Endothelial cell of umbilical vein (primary cell): Measurements from ENCODE around the gene RELT. TPM values are rescaled to one million over a fixed set of nuclear protein-coding genes. Genes with fewer than 3 reads are reported as not detected.
A peak's percentile ranks its signal among the peaks of the same experiment; 100 is the strongest.

Experiments
- Bru-seq: library from RNA; stranded (reverse); fragments of 400-500 nt; gene quantifications from one replicate; lab custom pipeline; 2021; lab: Mats Ljungman, UMichigan
- BruChase-seq, 2 experiments: library from RNA; stranded (reverse); fragments of 400-500 nt; gene quantifications; one replicate each; lab custom pipeline; 2021; lab: Mats Ljungman, UMichigan
- BruUV-seq: library from RNA; stranded (reverse); fragments of 400-500 nt; replicated peaks from 2 replicates; lab custom pipeline; 2021; lab: Mats Ljungman, UMichigan
- CTCF ChIA-PET: fragments of 300-600, 350-600 bp; sonication (Branson Sonifier 250); formaldehyde crosslinking; loops from one replicate; lab custom pipeline; 2021; ENCODE audit warnings: antibody characterized with exemption, inconsistent platforms; lab: Charles Lee
- POLR2A ChIA-PET: fragments of 300-600, 350-600 bp; sonication (Branson Sonifier 250); formaldehyde crosslinking; loops from one replicate; lab custom pipeline; 2021; ENCODE audit warnings: antibody characterized with exemption, inconsistent platforms; lab: Charles Lee
- DNase-seq: peaks from one replicate; pipeline ENCODE4 v3.0.0-alpha.2; 2011; ENCODE audit warnings: low read depth, low spot score
- FAIRE-seq: peaks from 2 replicates; lab custom pipeline; 2011; peaks lifted over from hg19 to GRCh38; lab: Jason Lieb, UNC
- H2AFZ ChIP-seq: 2 replicates; pipeline ENCODE4 v1.6.0; 2012; ENCODE audit warnings: low read depth, low read length, control low read depth, inconsistent platforms
- H3K27ac ChIP-seq: 2 replicates; pipeline ENCODE4 v1.5.1; 2011; ENCODE audit warnings: low read depth, mild to moderate bottlenecking, control low read depth, low read length, moderate library complexity; ENCODE audit not compliant: insufficient read depth
- H3K27me3 ChIP-seq, 2 experiments: 2 replicates each; pipeline versions ENCODE4 v1.6.0 to v1.6.1; 2011; ENCODE audit warnings: low read length in 2 of 2, mixed read lengths in 1 of 2; ENCODE audit not compliant: control insufficient read depth in 2 of 2, insufficient read depth in 2 of 2
- H3K36me3 ChIP-seq, 2 experiments: 2 replicates in 1 of 2; 3 replicates in 1 of 2; pipeline ENCODE4 v1.5.1; 2011; ENCODE audit warnings: low read length in 2 of 2, mild to moderate bottlenecking in 1 of 2, moderate library complexity in 1 of 2; ENCODE audit not compliant: control insufficient read depth in 2 of 2, insufficient read depth in 2 of 2; ENCODE audit errors: extremely low read depth in 1 of 2
- H3K4me1 ChIP-seq: 3 replicates; pipeline ENCODE4 v1.5.1; 2011; ENCODE audit warnings: mild to moderate bottlenecking, low read length; ENCODE audit not compliant: control insufficient read depth, insufficient read depth; ENCODE audit errors: extremely low read depth
- H3K4me2 ChIP-seq: 2 replicates; pipeline ENCODE4 v1.6.1; 2011; ENCODE audit warnings: low read length, control low read depth, mixed read lengths; ENCODE audit not compliant: insufficient read depth
- H3K4me3 ChIP-seq, 3 experiments: fragments of 200-600 bp in 1 of 3; sonication (generic), shearing (Covaris generic) in 1 of 3; replicated peaks in 1 of 3; 2 replicates each; pipeline ENCODE4 v1.5.1; 2011 to 2016; ENCODE audit warnings: control low read depth in 3 of 3, low read length in 3 of 3, mild to moderate bottlenecking in 2 of 3, inconsistent platforms in 1 of 3, low read depth in 1 of 3, moderate library complexity in 1 of 3; ENCODE audit not compliant: insufficient read depth in 1 of 3
- H3K79me2 ChIP-seq: 2 replicates; pipeline ENCODE4 v1.6.0; 2012; ENCODE audit warnings: low read length, inconsistent platforms; ENCODE audit not compliant: control insufficient read depth, insufficient read depth
- H3K9ac ChIP-seq: replicated peaks from 2 replicates; pipeline ENCODE3; 2011; ENCODE audit warnings: low read length, control low read depth; ENCODE audit not compliant: insufficient read depth; ENCODE audit errors: extremely low read depth
- H3K9me1 ChIP-seq: replicated peaks from 3 replicates; pipeline ENCODE4 v1.6.0; 2011; ENCODE audit warnings: mild to moderate bottlenecking, low read length; ENCODE audit not compliant: control insufficient read depth, insufficient read depth; ENCODE audit errors: extremely low read depth
- H3K9me3 ChIP-seq: replicated peaks from 2 replicates; pipeline ENCODE4 v1.5.1; 2012; ENCODE audit warnings: low read length, inconsistent platforms; ENCODE audit not compliant: control insufficient read depth, insufficient read depth
- H4K20me1 ChIP-seq: replicated peaks from 2 replicates; pipeline ENCODE3; 2011; ENCODE audit warnings: mild to moderate bottlenecking, low read length; ENCODE audit not compliant: control insufficient read depth, insufficient read depth; ENCODE audit errors: extremely low read depth
- EZH2 ChIP-seq: IDR thresholded peaks from 2 replicates; pipeline ENCODE4 v1.6.1; 2012; ENCODE audit warnings: borderline replicate concordance, low read depth, mild to moderate bottlenecking, moderate library complexity, low read length, inconsistent platforms; ENCODE audit not compliant: severe bottlenecking
- FOS ChIP-seq: IDR thresholded peaks from 2 replicates; pipeline ENCODE4 v1.6.1; 2011; ENCODE audit warnings: mild to moderate bottlenecking, low read length, moderate library complexity, borderline replicate concordance; ENCODE audit not compliant: insufficient read depth
- GATA2 ChIP-seq: IDR thresholded peaks from 2 replicates; pipeline ENCODE4 v1.7.0; 2011; ENCODE audit warnings: low read depth, mild to moderate bottlenecking, moderate library complexity, mixed read lengths, low read length; ENCODE audit not compliant: insufficient read length, insufficient read depth
- MAX ChIP-seq: IDR thresholded peaks from 2 replicates; pipeline ENCODE4 v1.6.1; 2011; ENCODE audit not compliant: insufficient read depth, insufficient read length
- MYC ChIP-seq: IDR thresholded peaks from one replicate; pipeline ENCODE4 v1.6.1; 2011; ENCODE audit warnings: mild to moderate bottlenecking, low read depth, low read length
- POLR2A ChIP-seq: IDR thresholded peaks from 2 replicates; pipeline ENCODE4 v1.6.1; 2012; ENCODE audit warnings: low read depth, mild to moderate bottlenecking, control low read depth, low read length
- POLR2AphosphoS5 ChIP-seq: IDR thresholded peaks from 2 replicates; pipeline ENCODE4 v1.6.1; 2012; ENCODE audit warnings: low read depth, mild to moderate bottlenecking, control low read depth, low read length, moderate library complexity; ENCODE audit not compliant: insufficient read depth
- dilution Hi-C: fragments of 300-500 bp; cut with MboI; formaldehyde crosslinking; loops from one replicate; pipeline ENCODE4 v1.15.0; 2019; ENCODE audit warnings: low sequenced_read_pairs; ENCODE audit not compliant: extremely low pct_ligation_motif_present
- intact Hi-C: fragments of 100-400 bp; cut with micrococcal nuclease; formaldehyde crosslinking; loops from one replicate; pipeline ENCODE4 v1.10.0; 2022
- long read RNA-seq: library from polyadenylated mRNA; stranded (forward); transcript quantifications from one replicate; pipeline ENCODE4 v2.0.0, GENCODE V29; 2021
- polyA minus RNA-seq, 3 experiments: library from RNA; depleted of rRNA, polyadenylated mRNA; stranded (reverse); fragments of >200 nt; gene quantifications; 1 replicate in 1 of 3; 2 replicates in 2 of 3; pipeline ENCODE4 v1.2.3, GENCODE V29; 2011
- polyA plus RNA-seq, 4 experiments: library from polyadenylated mRNA; depleted of rRNA in 3 of 4; stranded (reverse) in 3 of 4; unstranded in 1 of 4; fragments of >200 nt; gene quantifications; 2 replicates each; pipeline versions ENCODE4 v1.2.1 to v1.2.3, GENCODE V29; 2011 to 2012; ENCODE audit warnings: missing spikeins in 1 of 4
- total RNA-seq: library from RNA; stranded (reverse); gene quantifications from 2 replicates; pipeline ENCODE4 v1.2.3, GENCODE V29; 2021
- TF ChIP-seq, protein P1 (sequence below), 2 donors: IDR thresholded peaks; 1 replicate in 1 of 2; 2 replicates in 1 of 2; pipeline ENCODE4 v1.5.1; 2011; ENCODE audit warnings: low read length in 2 of 2, mild to moderate bottlenecking in 2 of 2, moderate library complexity in 2 of 2, control low read depth in 1 of 2, inconsistent platforms in 1 of 2, low read depth in 1 of 2; ENCODE audit not compliant: insufficient read depth in 1 of 2; ENCODE audit errors: extremely low read depth in 1 of 2

Gene RELT, protein sequence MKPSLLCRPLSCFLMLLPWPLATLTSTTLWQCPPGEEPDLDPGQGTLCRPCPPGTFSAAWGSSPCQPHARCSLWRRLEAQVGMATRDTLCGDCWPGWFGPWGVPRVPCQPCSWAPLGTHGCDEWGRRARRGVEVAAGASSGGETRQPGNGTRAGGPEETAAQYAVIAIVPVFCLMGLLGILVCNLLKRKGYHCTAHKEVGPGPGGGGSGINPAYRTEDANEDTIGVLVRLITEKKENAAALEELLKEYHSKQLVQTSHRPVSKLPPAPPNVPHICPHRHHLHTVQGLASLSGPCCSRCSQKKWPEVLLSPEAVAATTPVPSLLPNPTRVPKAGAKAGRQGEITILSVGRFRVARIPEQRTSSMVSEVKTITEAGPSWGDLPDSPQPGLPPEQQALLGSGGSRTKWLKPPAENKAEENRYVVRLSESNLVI
- 12.6 and 13.1 TPM in 2 replicates for total RNA-seq
- polyA plus RNA-seq: 6.7 and 8.2 TPM in 2 replicates
- polyA plus RNA-seq (2011; cell fraction: cytosol; rRNA removed): 4.0 and 5.0 TPM in 2 replicates
- 20.8 and 21.9 TPM in 2 replicates for polyA plus RNA-seq (2011; cell fraction: nucleus; rRNA removed)
- 6.5 and 8.8 TPM in 2 replicates for polyA plus RNA-seq (2012)
- polyA minus RNA-seq: 6.7 and 6.8 TPM in 2 replicates
- 8.7 TPM for polyA minus RNA-seq (2011; cell fraction: cytosol; rRNA and poly(A)+ RNA removed)
- 9.9 and 12.0 TPM in 2 replicates for polyA minus RNA-seq (2011; cell fraction: nucleus; rRNA and poly(A)+ RNA removed)
- Bru-seq, nascent RNA: percentile 51 among the genes with signal in this experiment
- BruChase-seq, experiment 1, labeled RNA remaining after a 6-hour chase: percentile 62 among the genes with signal in this experiment
- BruChase-seq, experiment 2, labeled RNA remaining after a 2-hour chase: percentile 76 among the genes with signal in this experiment
- long read RNA-seq, transcript RELT-201 (11 exons, 3,535 nt): major isoform, 8 of 34 reads
- long read RNA-seq, partial matches to known transcripts: 3 of 34 reads
- long read RNA-seq, other reads (novel, unspliced or antisense): 22 of 34 reads

DNA sequence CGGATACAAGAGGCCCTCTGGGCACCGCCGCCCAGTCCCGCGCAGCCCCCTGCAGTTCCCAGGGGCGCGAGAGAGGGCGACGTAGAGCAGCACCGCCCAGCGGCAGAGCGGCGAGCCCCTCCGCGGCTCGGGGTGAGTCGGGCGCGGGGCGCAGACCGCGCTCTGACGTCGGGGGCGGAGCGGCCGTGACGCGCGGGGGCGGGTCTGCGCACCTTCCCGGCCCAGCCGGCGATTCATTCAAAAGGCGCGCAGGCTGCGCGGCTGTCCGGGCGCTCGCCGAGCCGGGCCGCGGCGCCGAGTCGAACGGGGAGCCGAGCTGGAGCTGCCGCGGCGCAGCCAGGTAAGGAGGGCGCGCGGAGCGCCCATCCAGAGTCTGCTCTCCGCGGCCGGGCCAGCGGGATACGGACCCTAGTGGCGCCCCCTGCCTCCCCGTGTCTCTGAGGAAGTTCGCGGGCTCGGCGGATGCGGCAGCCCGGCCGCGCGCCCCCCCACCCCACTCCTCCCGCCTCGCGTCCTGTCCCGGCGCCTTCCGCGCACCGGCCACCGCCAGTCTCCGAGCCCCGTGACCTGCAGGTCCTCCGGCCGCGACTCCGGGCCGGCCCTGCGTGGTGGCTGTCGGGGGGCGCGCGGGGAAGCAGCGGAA lies at the start of gene RELT:
RELT (plus strand) TSS at position 240 of the 643 bp plus-strand sequence. CDS start 12,738 bp downstream, outside the sequence.
- Histone ChIP-seq H3K27me3 (no peaks in the 10 kb centered on the region), H3K36me3 (no peaks in the 10 kb centered on the region), H4K20me1 (no peaks in the 10 kb centered on the region), H3K4me3 (peak within 1 kb of the TSS; percentile 47 to 80 (median 49)), H3K4me1 (peaks cover 2% of the 10 kb centered on the region), H3K9me3 (no peaks in the 10 kb centered on the region), H3K9me1 (no peaks in the 10 kb centered on the region), H3K4me2 (peak within 1 kb of the TSS; percentile 2), H3K27ac (peak within 1 kb of the TSS; percentile 75), H3K79me2 (peaks cover 48% of the 10 kb centered on the region), H3K9ac (peak within 1 kb of the TSS; percentile 82), H2AFZ (peak within 1 kb of the TSS; percentile 86)
- TF ChIP-seq POLR2A (peak; percentile 99), FOS (no peak), MYC (no peak), GATA2 (no peak), MAX (no peak), EZH2 (no peak), POLR2AphosphoS5 (peak; percentile 99)
- TF ChIP-seq, protein P1, sequence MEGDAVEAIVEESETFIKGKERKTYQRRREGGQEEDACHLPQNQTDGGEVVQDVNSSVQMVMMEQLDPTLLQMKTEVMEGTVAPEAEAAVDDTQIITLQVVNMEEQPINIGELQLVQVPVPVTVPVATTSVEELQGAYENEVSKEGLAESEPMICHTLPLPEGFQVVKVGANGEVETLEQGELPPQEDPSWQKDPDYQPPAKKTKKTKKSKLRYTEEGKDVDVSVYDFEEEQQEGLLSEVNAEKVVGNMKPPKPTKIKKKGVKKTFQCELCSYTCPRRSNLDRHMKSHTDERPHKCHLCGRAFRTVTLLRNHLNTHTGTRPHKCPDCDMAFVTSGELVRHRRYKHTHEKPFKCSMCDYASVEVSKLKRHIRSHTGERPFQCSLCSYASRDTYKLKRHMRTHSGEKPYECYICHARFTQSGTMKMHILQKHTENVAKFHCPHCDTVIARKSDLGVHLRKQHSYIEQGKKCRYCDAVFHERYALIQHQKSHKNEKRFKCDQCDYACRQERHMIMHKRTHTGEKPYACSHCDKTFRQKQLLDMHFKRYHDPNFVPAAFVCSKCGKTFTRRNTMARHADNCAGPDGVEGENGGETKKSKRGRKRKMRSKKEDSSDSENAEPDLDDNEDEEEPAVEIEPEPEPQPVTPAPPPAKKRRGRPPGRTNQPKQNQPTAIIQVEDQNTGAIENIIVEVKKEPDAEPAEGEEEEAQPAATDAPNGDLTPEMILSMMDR (IDR thresholded peaks at IDR 0.05; ENCODE audit: extremely low read depth in 1 of 2, insufficient read depth in 1 of 2, low read depth in 1 of 2, low read length in 2 of 2): peak; percentile 87 to 95
- dilution Hi-C loops (no loop called here), intact Hi-C loops (loop anchor here (1.0 to 10.0 kb wide), 4 partner anchors 9 to 551 kb away; no protein-coding TSS in a partner anchor)
- DNase-seq: peak; percentile 93
- BruUV-seq: no TSS peak
- POLR2A ChIA-PET: no interaction called here
- CTCF ChIA-PET: interaction anchor here (1.0 to 3.1 kb wide), 4 partner anchors 17 to 81 kb away, joined by 3 to 18 read pairs (median 6); no protein-coding TSS in a partner anchor
- FAIRE-seq: peak; percentile 94
